SK-N-DZ (cell line): ENCODE results near the gene ARRB2.
"Not testable (repeated sequence)": the region's sequence is repeated elsewhere in the genome, so short reads cannot be mapped to it uniquely, and the experiment has no call there.

Experiments
- DNase-seq: peaks from one replicate; pipeline ENCODE4 v3.0.0-alpha.2; 2015; ENCODE audit warnings: low spot score

ARRB2 gene

GRCh38 chr17:4701116-4701515, 9.3 kb upstream of the ARRB2 start:
- DNase-seq, result no peak

- no peak for DNase-seq
These were observed 7.1 kb upstream of the ARRB2 start for GRCh38 chr17:4703330-4703691.

DNA sequence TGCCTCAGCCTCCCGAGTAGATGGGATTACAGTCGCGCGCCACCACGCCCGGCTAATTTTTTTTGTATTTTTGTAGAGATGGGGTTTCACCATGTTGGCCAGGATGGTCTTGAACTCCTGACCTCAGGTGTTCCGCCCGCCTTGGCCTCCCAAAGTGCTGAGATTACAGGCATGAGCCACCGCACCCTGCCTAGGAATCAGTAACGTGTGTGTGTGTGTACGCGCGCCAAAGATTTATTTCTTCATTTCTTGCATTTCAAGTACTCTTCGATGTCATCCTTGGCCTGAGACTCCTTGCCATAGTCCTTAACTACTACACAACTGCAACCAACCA, 5.9 kb upstream of the ARRB2 start:
- DNase-seq, result not testable (repeated sequence)

DNA sequence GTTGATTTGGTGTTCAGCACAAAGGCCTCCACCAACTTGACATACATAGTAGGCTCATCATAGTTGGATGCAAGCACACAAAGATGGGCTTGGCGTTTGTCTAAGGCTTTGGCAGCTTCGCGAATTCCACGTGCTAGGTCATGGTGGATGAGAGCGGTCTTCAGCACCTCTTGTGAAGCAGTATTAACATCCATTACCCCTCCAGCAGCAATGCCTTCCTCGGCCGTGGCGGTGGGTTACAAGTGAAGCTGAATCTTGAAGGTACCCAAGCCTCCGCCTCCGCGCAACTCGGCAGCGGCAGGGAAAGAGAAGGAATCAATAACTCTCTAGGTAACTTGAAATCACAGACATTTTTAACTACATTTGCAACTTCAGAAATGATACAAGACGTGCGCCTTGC, 5.4 kb upstream of the ARRB2 start:
- DNase-seq, result no peak

DNA sequence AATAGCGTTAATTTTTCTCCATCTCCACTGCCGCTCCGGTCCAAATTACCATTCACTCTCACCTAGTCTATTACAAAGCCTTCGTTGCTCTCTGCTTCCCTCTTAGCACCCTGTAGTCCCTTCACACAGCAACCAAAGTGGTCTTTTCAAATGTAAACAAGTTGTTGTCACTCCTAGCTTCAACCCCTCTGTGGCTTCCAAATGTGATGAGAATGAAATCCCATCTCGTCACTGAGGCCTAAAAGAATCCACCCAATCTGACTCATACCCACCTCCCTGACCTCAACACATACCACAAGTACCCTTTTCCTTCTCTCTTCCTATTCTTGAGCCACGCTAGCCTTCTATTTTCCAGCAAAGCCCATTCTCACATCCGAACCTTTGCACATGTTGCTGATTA, 4.3 kb upstream of the ARRB2 start:
- DNase-seq, result no peak

DNA sequence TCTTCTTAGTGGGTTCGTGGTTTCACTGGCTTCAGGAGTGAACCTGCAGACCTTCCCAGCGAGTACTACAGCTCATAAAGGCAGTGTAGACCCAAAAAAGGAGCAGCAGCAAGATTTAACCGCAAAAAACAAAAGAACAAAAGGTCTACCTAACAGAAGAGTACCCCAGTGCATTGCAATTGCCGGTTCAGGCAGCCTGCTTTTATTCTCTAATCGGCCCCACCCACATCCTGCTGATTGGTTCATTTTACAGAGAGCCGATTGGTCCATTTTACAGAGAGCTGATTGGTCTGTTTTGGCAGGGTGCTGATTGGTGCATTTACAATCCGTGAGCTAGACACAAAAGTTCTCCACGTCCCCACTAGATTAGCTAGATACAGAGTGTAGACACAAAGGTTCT, 2.0 kb upstream of the ARRB2 start:
- DNase-seq, result peak; percentile 76

DNA sequence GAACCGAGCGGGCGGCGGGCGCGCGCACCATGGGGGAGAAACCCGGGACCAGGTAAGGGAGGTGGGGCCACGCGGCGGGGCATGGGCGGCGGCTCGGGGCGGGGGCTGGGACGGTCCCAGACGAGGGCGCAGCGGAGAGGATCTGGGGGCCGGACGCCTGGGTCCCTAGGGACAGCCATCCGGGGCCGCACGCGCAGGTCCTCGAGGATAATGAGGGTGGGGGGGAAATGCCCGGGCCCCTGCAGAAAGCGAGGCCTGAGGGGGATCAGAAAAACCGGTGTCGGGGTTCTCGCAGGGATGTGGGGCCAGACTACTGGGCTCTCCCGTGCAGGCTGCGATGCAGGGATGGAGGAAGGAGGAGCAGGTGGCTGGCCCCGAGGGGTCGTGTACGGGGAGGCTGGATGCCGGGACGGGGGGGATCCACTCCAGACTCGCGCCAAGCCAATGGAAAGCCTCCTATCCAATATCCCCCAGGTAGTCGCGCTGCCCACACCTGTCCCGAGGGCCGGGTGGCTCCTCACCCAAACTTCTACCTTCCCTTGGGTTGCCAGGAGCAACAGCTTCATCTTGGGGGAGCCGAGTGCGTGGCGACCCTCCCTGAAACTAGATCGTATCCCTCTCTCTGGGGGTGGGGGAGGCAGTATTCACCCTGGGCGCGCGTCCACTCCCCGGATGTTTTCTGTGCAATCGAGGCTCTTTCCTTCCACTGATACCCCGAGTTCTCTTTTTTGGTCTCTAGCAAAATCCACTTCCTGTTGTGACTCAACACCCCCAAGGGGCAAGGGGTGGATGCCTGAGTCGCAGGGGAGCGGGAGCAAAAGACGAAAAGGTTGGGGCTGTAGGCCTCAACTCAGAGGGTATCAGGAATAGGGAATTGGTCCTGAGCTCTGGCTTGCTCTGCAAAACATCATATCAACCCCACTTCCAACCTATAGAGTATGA, 532 bp downstream of the ARRB2 start:
- no peak for DNase-seq

DNA sequence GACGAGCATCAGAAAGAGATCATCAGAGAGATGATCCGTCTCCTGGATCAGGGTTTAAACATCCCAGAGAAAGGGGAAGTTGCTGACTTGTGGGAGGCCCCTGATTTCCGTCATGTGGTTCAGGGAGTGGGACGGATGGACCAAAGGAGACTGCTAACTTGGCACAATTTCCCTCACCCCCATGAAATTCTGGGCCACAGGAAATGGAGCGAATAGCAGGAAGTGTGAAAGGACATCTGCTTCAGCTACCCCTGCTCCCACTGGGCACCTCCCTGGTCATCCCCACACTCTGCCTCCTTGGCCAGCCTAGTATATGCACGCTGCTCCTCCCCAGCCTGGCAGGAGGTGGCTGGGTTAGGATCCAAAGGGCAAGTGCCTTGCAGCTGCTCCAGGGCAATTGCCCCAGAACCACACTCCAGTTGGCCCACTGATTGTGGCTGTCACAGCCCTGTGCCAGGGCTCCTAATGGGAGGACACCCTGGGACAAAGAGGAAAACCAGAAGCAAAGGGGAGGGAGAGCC, 1.3 kb downstream of the ARRB2 start:
- DNase-seq, result no peak

DNA sequence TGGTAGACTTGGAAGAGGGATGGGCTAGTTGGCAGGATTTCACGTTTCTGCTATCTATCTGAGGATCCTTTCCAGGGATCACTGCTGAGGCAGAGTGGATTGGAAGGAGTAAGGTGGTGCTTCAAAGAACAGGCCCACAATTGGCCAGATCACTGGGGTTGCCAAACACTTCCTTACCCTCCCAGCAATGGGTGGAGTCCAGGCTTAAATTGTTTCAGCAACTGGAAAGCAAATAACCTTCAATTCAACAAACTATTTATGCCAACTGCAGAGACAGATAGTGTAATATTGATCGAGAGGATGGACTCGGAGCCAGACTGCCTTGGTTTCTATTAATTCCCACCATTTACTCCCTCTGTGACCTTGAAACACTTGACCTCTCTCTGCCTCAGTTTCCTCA, 2.1 kb downstream of the ARRB2 start:
- DNase-seq, result no peak

- not testable (repeated sequence) for DNase-seq
These were observed 4.1 kb downstream of the ARRB2 start for GRCh38 chr17:4714340-4715062.

- DNase-seq, result no peak
These were observed 4.8 kb downstream of the ARRB2 start for GRCh38 chr17:4715063-4715744.

GRCh38 chr17:4716081-4716480, 5.6 kb downstream of the ARRB2 start:
- DNase-seq, result no peak

GRCh38 chr17:4717791-4718190, 7.4 kb downstream of the ARRB2 start:
- no peak for DNase-seq

- DNase-seq, result no peak
These were observed 7.8 kb downstream of the ARRB2 start for GRCh38 chr17:4718276-4718675.

GRCh38 chr17:4719146-4719545, 8.7 kb downstream of the ARRB2 start:
- DNase-seq, result no peak

DNA sequence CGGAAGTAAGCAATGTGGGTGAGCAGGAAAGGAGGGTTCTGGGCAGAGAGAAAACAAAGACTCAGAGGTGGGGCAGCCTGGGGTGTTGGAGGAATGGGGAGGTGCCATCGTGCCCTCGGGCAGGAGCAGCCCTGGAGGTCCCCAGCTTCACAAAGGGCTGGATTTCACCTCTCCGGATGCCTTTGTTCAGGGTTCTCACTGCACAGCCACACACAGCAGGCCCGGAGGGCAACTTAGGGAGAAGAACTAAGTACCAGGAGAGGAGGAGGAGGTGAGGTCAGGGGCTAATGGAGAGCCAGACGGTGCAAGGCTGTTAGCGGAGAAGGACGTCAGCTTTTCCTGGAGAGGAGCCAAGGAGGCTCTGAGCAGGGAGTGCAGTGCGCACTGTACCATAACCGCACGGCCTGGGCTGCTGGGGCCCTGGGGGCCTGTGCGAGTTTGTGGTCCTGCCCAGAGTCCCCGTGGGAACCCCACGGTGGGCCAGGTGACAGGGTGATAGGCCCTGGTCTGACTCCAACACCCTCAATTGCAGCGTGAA, 9.3 kb downstream of the ARRB2 start:
- no peak for DNase-seq

GRCh38 chr17:4720787-4721186, 10.4 kb downstream of the ARRB2 start:
- DNase-seq, result no peak

DNA sequence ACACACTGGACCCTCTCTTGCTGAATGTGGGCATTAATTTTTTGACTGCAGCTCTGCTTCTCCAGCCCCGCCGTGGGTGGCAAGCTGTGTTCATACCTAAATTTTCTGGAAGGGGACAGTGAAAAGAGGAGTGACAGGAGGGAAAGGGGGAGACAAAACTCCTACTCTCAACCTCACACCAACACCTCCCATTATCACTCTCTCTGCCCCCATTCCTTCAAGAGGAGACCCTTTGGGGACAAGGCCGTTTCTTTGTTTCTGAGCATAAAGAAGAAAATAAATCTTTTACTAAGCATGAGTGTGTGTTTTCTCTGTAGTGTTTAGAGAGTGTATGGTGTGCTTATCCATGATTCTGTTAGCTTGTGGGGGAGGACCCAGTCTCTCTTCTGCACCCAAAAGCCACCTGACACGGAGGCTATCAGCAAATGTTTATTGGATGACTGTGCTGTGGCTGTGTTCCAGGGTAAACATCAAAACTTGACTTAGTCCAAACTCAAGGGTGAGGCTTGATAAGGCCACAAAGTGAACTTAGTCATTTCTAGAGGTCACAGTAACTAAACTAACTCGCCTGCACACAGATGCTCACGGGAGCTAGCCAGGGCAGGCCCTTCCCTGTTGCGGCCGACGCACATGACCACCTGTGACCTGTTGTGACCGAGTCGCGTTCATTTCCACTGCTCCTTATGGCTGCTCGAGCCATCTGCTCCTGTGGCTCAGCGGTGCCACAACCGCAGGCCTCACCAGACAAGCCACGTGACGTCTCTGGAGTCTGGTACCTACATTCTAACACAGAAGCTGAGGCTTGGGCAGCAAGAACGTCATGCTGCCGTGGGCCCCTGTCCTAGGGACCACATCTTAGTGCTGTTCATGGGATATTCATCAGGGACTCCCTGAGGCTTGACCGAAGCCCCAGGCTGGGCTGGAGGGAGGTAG, 11.0 kb downstream of the ARRB2 start:
- DNase-seq, result no peak

DNA sequence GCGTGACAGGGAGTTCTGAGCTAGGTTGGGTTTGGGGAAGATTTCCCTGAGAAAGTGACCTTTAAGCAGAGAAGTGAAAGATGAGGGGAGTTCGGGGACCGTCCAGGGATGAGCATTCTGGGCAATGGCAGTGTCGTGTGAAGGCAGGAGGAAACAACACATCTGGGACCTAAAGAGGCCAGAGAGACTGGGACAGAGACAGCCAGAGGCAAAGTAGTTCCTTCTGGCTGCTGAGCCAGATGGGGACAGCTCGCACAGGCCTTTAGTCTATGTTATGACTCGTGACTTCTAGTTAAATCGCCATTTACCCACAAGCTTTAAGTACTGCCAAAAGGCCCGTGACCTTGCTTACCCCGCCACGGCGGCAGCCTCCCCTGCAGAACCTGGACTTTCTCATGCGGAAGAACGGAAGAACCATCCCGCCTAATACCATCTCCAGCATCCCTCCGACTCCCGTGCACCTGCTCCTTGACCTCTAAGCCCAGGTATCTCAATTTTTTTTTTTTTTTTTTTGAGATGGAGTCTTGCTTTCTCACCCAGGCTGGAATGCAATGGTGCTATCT, 12.3 kb downstream of the ARRB2 start:
- no peak for DNase-seq

DNA sequence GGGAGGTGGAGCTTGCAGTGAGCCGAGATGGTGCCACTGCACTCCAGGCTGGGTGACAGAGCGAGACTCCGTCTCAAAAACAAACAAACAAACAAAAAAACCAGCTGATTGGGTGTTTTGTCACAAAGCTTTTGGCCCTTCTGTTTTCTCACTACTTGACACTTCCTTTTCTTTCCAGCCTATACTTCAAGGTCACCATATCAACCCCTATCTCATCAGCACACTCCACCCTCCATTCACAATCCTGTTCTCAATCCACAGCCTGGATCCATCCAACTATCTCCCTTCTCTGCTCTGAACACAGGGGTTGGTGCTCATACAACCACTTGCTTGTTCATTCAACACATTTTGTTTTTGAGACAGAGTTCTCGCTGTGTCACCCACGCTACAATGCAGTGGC, 14.2 kb downstream of the ARRB2 start:
- DNase-seq, result no peak
